AG09319 (cell line): ENCODE data around the gene OR2V2.
"Not testable (repeated sequence)": the region's sequence is repeated elsewhere in the genome, so short reads cannot be mapped to it uniquely, and the experiment has no call there.

Experiments
- DNase-seq: peaks from one replicate; pipeline ENCODE4 v3.0.0-alpha.2; 2010; ENCODE audit warnings: low read depth; ENCODE audit errors: extremely low read depth
- CTCF ChIP-seq: IDR thresholded peaks from 2 replicates; pipeline ENCODE4 v1.5.1; 2011; ENCODE audit warnings: low read depth, mild to moderate bottlenecking, inconsistent platforms, low read length, moderate library complexity

OR2V2 gene

GRCh38 chr5:181146927-181147636, at the start of gene OR2V2:
Gene OR2V2 (plus strand): TSS chr5:181147586. CDS start chr5:181154943, 7,357 bp downstream.
- DNase-seq = not testable (repeated sequence)

GRCh38 chr5:181097759-181098491, 49.5 kb upstream of the OR2V2 start:
- not testable (repeated sequence) for DNase-seq

- no peak for DNase-seq
- no peak for TF ChIP-seq CTCF
These were observed 48.4 kb upstream of the OR2V2 start for GRCh38 chr5:181098762-181099601.

- no peak for TF ChIP-seq CTCF
- DNase-seq = no peak
These were observed 47.7 kb upstream of the OR2V2 start for GRCh38 chr5:181099602-181100086.

GRCh38 chr5:181100121-181100875, 47.1 kb upstream of the OR2V2 start:
- no peak for DNase-seq

GRCh38 chr5:181101030-181101641, 46.2 kb upstream of the OR2V2 start:
- not testable (repeated sequence) for DNase-seq

More at GRCh38 chr5:181100121-181100875, 47.1 kb upstream of the OR2V2 start:
- no peak for TF ChIP-seq CTCF

- not testable (repeated sequence) for DNase-seq
These were observed 45.3 kb upstream of the OR2V2 start for GRCh38 chr5:181101930-181102674.

- not testable (repeated sequence) for DNase-seq
These were observed 43.2 kb upstream of the OR2V2 start for GRCh38 chr5:181104259-181104568.

GRCh38 chr5:181104606-181105390, 42.6 kb upstream of the OR2V2 start:
- DNase-seq = not testable (repeated sequence)
